ENCODE measurements around the gene RPH3AL. TPM values are rescaled to one million over a fixed set of nuclear protein-coding genes. Genes with fewer than 3 reads are reported as not detected.

RPH3AL gene
- total RNA-seq, 2 donors from 2014 or later = 11.7 to 17.8 TPM

- no peak for DNase-seq (ENCODE audit: low spot score)
- intact Hi-C loops (cut with DNase I) = no loop called here
- Histone ChIP-seq H3K27me3 (replicated peaks; ENCODE audit: insufficient read depth) (no peaks in the 10 kb centered on the region), H3K27ac (no peak overlapping the region), H3K9me3 (no peaks in the 10 kb centered on the region), H3K4me1 (replicated peaks) (no peaks in the 10 kb centered on the region), H3K4me3 (no peak overlapping the region), H3K36me3 (no peaks in the 10 kb centered on the region)
- TF ChIP-seq POLR2A (IDR thresholded peaks at IDR 0.05) (no peak), POLR2AphosphoS5 (IDR thresholded peaks at IDR 0.05) (no peak)
- TF ChIP-seq, protein P1, sequence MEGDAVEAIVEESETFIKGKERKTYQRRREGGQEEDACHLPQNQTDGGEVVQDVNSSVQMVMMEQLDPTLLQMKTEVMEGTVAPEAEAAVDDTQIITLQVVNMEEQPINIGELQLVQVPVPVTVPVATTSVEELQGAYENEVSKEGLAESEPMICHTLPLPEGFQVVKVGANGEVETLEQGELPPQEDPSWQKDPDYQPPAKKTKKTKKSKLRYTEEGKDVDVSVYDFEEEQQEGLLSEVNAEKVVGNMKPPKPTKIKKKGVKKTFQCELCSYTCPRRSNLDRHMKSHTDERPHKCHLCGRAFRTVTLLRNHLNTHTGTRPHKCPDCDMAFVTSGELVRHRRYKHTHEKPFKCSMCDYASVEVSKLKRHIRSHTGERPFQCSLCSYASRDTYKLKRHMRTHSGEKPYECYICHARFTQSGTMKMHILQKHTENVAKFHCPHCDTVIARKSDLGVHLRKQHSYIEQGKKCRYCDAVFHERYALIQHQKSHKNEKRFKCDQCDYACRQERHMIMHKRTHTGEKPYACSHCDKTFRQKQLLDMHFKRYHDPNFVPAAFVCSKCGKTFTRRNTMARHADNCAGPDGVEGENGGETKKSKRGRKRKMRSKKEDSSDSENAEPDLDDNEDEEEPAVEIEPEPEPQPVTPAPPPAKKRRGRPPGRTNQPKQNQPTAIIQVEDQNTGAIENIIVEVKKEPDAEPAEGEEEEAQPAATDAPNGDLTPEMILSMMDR (IDR thresholded peaks at IDR 0.05) = no peak
- WGBS = 79% methylated on average over 11 of the region's 16 CpGs
Measured at GRCh38 chr17:231191-231965, 121.2 kb downstream of the RPH3AL start.

GRCh38 chr17:230395-230770 lies 122.2 kb downstream of the RPH3AL start:
- DNase-seq (ENCODE audit: low spot score) = no peak
- Histone ChIP-seq H3K4me1 (replicated peaks) (no peaks in the 10 kb centered on the region), H3K36me3 (no peaks in the 10 kb centered on the region), H3K4me3 (no peak overlapping the region), H3K27ac (no peak overlapping the region), H3K9me3 (no peaks in the 10 kb centered on the region), H3K27me3 (replicated peaks; ENCODE audit: insufficient read depth) (no peaks in the 10 kb centered on the region)
- TF ChIP-seq, protein P1 (IDR thresholded peaks at IDR 0.05) = no peak
- TF ChIP-seq POLR2AphosphoS5 (IDR thresholded peaks at IDR 0.05) (no peak), POLR2A (IDR thresholded peaks at IDR 0.05) (no peak)
- 91% methylated on average over 7 of the region's 7 CpGs for whole genome bisulfite sequencing
- intact Hi-C loops (cut with DNase I) = no loop called here

DNA sequence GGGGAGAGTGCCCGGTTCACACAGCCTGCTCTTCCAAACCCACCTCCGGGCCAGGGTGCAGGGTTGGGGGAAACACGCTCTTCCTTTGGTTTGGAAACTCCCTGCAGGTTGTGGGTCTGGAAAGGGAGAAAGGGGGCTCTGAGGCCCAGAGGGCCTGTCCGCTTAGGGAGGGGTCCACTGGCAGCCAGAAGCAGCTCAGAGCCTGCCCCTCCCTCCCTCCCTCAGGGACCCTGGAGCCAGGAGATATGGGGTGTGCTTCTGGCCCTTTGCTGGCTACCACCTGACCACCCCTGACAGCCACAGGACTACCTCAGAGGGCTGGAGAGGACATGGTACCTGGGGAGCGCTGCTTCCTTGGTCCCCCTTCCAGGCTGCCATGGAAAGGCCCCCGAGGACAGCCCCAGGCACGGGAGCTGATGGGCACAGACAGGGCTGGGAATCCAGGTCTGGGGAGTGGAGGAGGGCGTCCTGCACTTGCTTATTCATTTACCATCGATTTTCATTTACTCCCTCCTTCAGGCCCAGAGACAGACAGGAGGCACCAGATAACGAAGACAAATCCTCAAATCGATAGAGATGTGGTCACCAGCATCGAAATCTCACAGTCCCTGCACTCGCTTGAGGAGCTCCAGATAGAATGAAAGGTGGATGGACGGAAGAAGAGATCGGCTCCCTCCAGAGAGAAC lies 122.8 kb downstream of the RPH3AL start:
- H3K27ac ChIP-seq = no peak overlapping the region
- DNase-seq (ENCODE audit: low spot score) = no peak
- WGBS = 92% methylated on average over 15 of the region's 15 CpGs
- TF ChIP-seq POLR2A (IDR thresholded peaks at IDR 0.05) = no peak
- TF ChIP-seq, protein P1 (IDR thresholded peaks at IDR 0.05) = no peak
- TF ChIP-seq POLR2AphosphoS5 (IDR thresholded peaks at IDR 0.05) = no peak
- no peaks in the 10 kb centered on the region for H3K36me3 ChIP-seq
- H3K9me3 ChIP-seq = no peaks in the 10 kb centered on the region
- H3K4me3 ChIP-seq = no peak overlapping the region
- no peaks in the 10 kb centered on the region for H3K27me3 ChIP-seq (replicated peaks; ENCODE audit: insufficient read depth)
- H3K4me1 ChIP-seq (replicated peaks) = no peaks in the 10 kb centered on the region
- intact Hi-C loops (cut with DNase I) = no loop called here

GRCh38 chr17:228951-229708 lies 123.5 kb downstream of the RPH3AL start:
- intact Hi-C loops (cut with DNase I) = no loop called here
- no peaks in the 10 kb centered on the region for H3K9me3 ChIP-seq
- H3K4me1 ChIP-seq (replicated peaks) = no peaks in the 10 kb centered on the region
- no peak for DNase-seq (ENCODE audit: low spot score)
- WGBS = 84% methylated on average over 8 of the region's 8 CpGs
- no peak overlapping the region for H3K27ac ChIP-seq
- H3K36me3 ChIP-seq = no peaks in the 10 kb centered on the region
- no peak for TF ChIP-seq POLR2AphosphoS5 (IDR thresholded peaks at IDR 0.05)
- TF ChIP-seq POLR2A (IDR thresholded peaks at IDR 0.05) = no peak
- TF ChIP-seq, protein P1 (IDR thresholded peaks at IDR 0.05) = no peak
- no peak overlapping the region for H3K4me3 ChIP-seq
- no peaks in the 10 kb centered on the region for H3K27me3 ChIP-seq (replicated peaks; ENCODE audit: insufficient read depth)

All from prostate gland (tissue), 2 donors.